Thoracic aorta (tissue), 2 donors: ENCODE measurements around the gene SLC35A1. TPM values are rescaled to one million over a fixed set of nuclear protein-coding genes. Genes with fewer than 3 reads are reported as not detected.

Experiments
- ATAC-seq: fragments of 150-250 bp; one replicate; pipeline ENCODE4 v1.8.0; 2017; ENCODE audit warnings: low read depth; ENCODE audit not compliant: insufficient number of reproducible peaks, low FRiP score
- DNase-seq: peaks from one replicate; pipeline ENCODE4 v3.0.0-alpha.2; 2020; ENCODE audit warnings: low spot score
- H3K27ac ChIP-seq, 2 donors: fragments of 200-600 bp; sonication (generic); 1 replicate in 1 of 2; 2 replicates in 1 of 2; pipeline ENCODE4 v1.5.1; 2016; ENCODE audit warnings: mild to moderate bottlenecking in 2 of 2, moderate library complexity in 2 of 2
- H3K27me3 ChIP-seq: fragments of 200-600 bp; sonication (generic); replicated peaks from 2 replicates; pipeline ENCODE4 v1.6.0; 2016; ENCODE audit warnings: mild to moderate bottlenecking; ENCODE audit not compliant: insufficient read depth
- H3K36me3 ChIP-seq: fragments of 200-600 bp; sonication (generic); one replicate; pipeline ENCODE4 v1.5.1; 2016
- H3K4me1 ChIP-seq, 2 donors: fragments of 200-600 bp; sonication (generic); 1 replicate in 1 of 2; 2 replicates in 1 of 2; pipeline versions ENCODE4 v1.5.1 to v1.6.0; 2016; ENCODE audit warnings: low read depth in 2 of 2, mild to moderate bottlenecking in 1 of 2; ENCODE audit not compliant: control insufficient read depth in 1 of 2
- H3K4me3 ChIP-seq: fragments of 200-600 bp; sonication (generic); 2 replicates; pipeline ENCODE4 v1.5.1; 2016; ENCODE audit warnings: mild to moderate bottlenecking
- H3K9me3 ChIP-seq: fragments of 200-600 bp; sonication (generic); 2 replicates; pipeline ENCODE4 v1.5.1; 2016
- total RNA-seq, 2 donors: library from RNA; depleted of rRNA; stranded (reverse); fragments of >200 nt; gene quantifications; one replicate each; pipeline versions ENCODE4 v1.1.0 to v1.2.3, GENCODE V29; 2016
- TF ChIP-seq, protein P1 (sequence below): fragments of 200-600 bp; sonication (generic); IDR thresholded peaks from one replicate; pipeline ENCODE4 v1.5.1; 2019; ENCODE audit warnings: antibody characterized with exemption

The SLC35A1 gene
- total RNA-seq, 2 donors from 2014 or later: 14.5 to 24.0 TPM

- Histone ChIP-seq H3K4me3 (no peak overlapping the region), H3K36me3 (peaks cover 18% of the 10 kb centered on the region), H3K27ac (no peak overlapping the region), H3K27me3 (no peaks in the 10 kb centered on the region), H3K9me3 (no peaks in the 10 kb centered on the region), H3K4me1 (no peaks in the 10 kb centered on the region)
- ATAC-seq (no peak), DNase-seq (no peak)
- TF ChIP-seq, protein P1, sequence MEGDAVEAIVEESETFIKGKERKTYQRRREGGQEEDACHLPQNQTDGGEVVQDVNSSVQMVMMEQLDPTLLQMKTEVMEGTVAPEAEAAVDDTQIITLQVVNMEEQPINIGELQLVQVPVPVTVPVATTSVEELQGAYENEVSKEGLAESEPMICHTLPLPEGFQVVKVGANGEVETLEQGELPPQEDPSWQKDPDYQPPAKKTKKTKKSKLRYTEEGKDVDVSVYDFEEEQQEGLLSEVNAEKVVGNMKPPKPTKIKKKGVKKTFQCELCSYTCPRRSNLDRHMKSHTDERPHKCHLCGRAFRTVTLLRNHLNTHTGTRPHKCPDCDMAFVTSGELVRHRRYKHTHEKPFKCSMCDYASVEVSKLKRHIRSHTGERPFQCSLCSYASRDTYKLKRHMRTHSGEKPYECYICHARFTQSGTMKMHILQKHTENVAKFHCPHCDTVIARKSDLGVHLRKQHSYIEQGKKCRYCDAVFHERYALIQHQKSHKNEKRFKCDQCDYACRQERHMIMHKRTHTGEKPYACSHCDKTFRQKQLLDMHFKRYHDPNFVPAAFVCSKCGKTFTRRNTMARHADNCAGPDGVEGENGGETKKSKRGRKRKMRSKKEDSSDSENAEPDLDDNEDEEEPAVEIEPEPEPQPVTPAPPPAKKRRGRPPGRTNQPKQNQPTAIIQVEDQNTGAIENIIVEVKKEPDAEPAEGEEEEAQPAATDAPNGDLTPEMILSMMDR: no peak
Measured at GRCh38 chr6:87551799-87552198, 79.0 kb downstream of the SLC35A1 start.

- ATAC-seq: no peak
- peaks cover 18% of the 10 kb centered on the region for H3K36me3 ChIP-seq
- H3K4me1 ChIP-seq: no peaks in the 10 kb centered on the region
- DNase-seq: no peak
- no peak overlapping the region for H3K27ac ChIP-seq
- TF ChIP-seq, protein P1: no peak
- H3K27me3 ChIP-seq: no peaks in the 10 kb centered on the region
- no peak overlapping the region for H3K4me3 ChIP-seq
- H3K9me3 ChIP-seq: no peaks in the 10 kb centered on the region
Measured at GRCh38 chr6:87553159-87553765, 80.5 kb downstream of the SLC35A1 start.

GRCh38 chr6:87555506-87555905, 82.7 kb downstream of the SLC35A1 start:
- H3K27ac ChIP-seq: no peak overlapping the region
- peaks cover 15% of the 10 kb centered on the region for H3K36me3 ChIP-seq
- DNase-seq (no peak), ATAC-seq (no peak)
- TF ChIP-seq, protein P1: no peak
- no peak overlapping the region for H3K4me3 ChIP-seq
- H3K9me3 ChIP-seq: no peaks in the 10 kb centered on the region
- no peaks in the 10 kb centered on the region for H3K4me1 ChIP-seq
- no peaks in the 10 kb centered on the region for H3K27me3 ChIP-seq

DNA sequence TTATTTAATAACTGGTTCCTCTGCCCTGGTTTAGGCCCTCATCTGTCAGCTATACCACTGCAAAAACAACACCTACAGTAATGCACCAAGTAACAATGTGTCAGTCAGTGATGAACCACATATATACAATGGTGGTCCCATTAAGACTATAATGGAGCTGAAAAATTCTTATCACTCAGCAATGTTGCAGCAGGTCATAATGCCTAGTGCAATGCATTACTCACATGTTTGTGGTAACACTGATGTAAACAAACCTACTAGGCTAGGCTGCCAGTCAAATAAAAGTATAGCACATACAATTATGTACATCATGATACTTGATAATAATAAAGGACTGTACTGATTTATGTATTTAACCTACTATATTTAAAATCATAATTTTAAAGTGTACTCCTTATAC, 85.7 kb downstream of the SLC35A1 start:
- Histone ChIP-seq H3K4me3 (no peak overlapping the region), H3K27me3 (no peaks in the 10 kb centered on the region), H3K4me1 (no peaks in the 10 kb centered on the region), H3K27ac (no peak overlapping the region), H3K9me3 (no peaks in the 10 kb centered on the region), H3K36me3 (peaks cover 30% of the 10 kb centered on the region)
- no peak for DNase-seq
- TF ChIP-seq, protein P1: no peak
- ATAC-seq: no peak

DNA sequence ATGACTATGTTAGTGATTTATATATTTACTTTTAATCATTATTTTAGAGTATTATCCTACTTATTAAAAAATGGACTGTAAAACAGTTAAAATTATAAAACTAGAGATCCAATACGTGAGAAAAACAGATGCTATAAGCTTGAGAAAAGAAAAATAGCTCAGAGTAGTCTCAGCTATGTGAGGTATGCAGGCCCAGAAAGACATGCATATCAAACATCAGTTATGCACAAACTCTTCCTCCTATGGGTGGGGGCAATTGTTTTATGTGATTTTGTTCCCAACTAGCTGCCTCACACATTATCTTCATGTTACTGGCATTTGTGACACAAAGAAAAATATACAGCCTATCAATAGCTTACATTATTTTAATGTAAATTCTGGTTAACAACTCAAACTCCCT, 88.2 kb downstream of the SLC35A1 start:
- Histone ChIP-seq H3K4me3 (no peak overlapping the region), H3K27me3 (no peaks in the 10 kb centered on the region), H3K36me3 (peaks cover 21% of the 10 kb centered on the region), H3K27ac (no peak overlapping the region), H3K9me3 (no peaks in the 10 kb centered on the region), H3K4me1 (no peaks in the 10 kb centered on the region)
- TF ChIP-seq, protein P1: no peak
- DNase-seq (no peak), ATAC-seq (no peak)

Other genes starting within 250 kb of the SLC35A1 start
- 1 to 10 TPM; 4.3 to 9.0 TPM for gene SMIM8, start 150.4 kb upstream of the SLC35A1 start, total RNA-seq
- not detected for gene GJB7, start 143.7 kb upstream of the SLC35A1 start, total RNA-seq
- 1 to 10 TPM; 4.7 to 4.9 TPM for gene C6orf163, start 128.2 kb upstream of the SLC35A1 start, total RNA-seq
- gene CFAP206, start 65.0 kb upstream of the SLC35A1 start, total RNA-seq: 1 to 10 TPM in 1 of 2 donors, not detected in 1; 2.8 TPM
- gene RARS2, start 117.0 kb downstream of the SLC35A1 start, total RNA-seq: 10 to 100 TPM; 21.4 to 25.0 TPM
- gene ORC3, start 117.2 kb downstream of the SLC35A1 start, total RNA-seq: 10 to 100 TPM in 1 of 2 donors, 1 to 10 TPM in 1; 7.3 to 13.8 TPM
- 10 to 100 TPM; 30.5 to 38.7 TPM for gene AKIRIN2, start 229.3 kb downstream of the SLC35A1 start, total RNA-seq